ENCODE data around the gene CAMKMT. TPM values are rescaled to one million over a fixed set of nuclear protein-coding genes. Genes with fewer than 3 reads are reported as not detected.

Gene CAMKMT
- total RNA-seq, 2 experiments from 2014 or later, result 25.7 to 27.4 TPM

DNA sequence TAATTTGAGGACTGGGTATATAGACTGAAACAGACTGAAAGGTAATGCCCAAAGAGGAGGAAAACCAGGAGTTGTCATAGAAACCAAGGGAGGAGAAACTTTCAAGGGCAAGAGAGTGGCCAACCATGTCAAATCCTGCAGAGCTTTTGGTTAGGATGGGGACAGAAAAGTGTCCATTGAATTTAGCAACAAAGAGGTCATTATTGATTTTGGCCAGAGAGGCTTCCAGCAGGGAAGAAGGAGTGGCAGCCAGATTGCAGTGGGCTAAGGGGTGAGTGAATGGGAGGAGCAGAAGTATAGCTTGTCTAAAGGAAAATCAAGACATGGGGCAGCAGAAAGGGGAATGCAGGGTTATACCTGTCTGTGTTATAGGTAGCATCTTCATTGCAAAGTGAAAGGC, 194.0 kb downstream of the CAMKMT start:
- Histone ChIP-seq H3K4me2 (ENCODE audit: low read length) (no peak overlapping the region), H3K4me1 (ENCODE audit: insufficient read depth, low read length, poor library complexity, severe bottlenecking) (no peaks in the 10 kb centered on the region), H3K4me3 (ENCODE audit: low read depth, low read length, poor library complexity, severe bottlenecking) (no peak overlapping the region), H3K27ac (ENCODE audit: low read depth, low read length, poor library complexity, severe bottlenecking) (no peak overlapping the region), H3K9me3 (ENCODE audit: low read length) (no peaks in the 10 kb centered on the region), H3K9me2 (ENCODE audit: insufficient read depth, low read length) (no peaks in the 10 kb centered on the region), H4K20me1 (ENCODE audit: insufficient read depth, low read length) (no peaks in the 10 kb centered on the region), H3K79me2 (ENCODE audit: insufficient read depth, low read depth, low read length) (no peaks in the 10 kb centered on the region), H3K36me3 (ENCODE audit: insufficient read depth, low read length) (no peaks in the 10 kb centered on the region), H2AFZ (ENCODE audit: low read length) (no peak overlapping the region)
- ChIA-PET POLR2A (no interaction called here), CTCF (ENCODE audit: unreplicated experiment) (no interaction called here)
- no TSS peak for BruUV-seq (replicated peaks)
- DNase-seq (ENCODE audit: low spot score), result no peak
- no peak for TF ChIP-seq EZH2phosphoT487 (IDR thresholded peaks at IDR 0.05; ENCODE audit: borderline replicate concordance, low read depth, low read length)
- TF ChIP-seq, protein P1, sequence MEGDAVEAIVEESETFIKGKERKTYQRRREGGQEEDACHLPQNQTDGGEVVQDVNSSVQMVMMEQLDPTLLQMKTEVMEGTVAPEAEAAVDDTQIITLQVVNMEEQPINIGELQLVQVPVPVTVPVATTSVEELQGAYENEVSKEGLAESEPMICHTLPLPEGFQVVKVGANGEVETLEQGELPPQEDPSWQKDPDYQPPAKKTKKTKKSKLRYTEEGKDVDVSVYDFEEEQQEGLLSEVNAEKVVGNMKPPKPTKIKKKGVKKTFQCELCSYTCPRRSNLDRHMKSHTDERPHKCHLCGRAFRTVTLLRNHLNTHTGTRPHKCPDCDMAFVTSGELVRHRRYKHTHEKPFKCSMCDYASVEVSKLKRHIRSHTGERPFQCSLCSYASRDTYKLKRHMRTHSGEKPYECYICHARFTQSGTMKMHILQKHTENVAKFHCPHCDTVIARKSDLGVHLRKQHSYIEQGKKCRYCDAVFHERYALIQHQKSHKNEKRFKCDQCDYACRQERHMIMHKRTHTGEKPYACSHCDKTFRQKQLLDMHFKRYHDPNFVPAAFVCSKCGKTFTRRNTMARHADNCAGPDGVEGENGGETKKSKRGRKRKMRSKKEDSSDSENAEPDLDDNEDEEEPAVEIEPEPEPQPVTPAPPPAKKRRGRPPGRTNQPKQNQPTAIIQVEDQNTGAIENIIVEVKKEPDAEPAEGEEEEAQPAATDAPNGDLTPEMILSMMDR (conservative IDR thresholded peaks at IDR 0.05; ENCODE audit: low read length), result no peak
- intact Hi-C loops (cut with micrococcal nuclease; ENCODE audit: unreplicated experiment), result no loop called here

DNA sequence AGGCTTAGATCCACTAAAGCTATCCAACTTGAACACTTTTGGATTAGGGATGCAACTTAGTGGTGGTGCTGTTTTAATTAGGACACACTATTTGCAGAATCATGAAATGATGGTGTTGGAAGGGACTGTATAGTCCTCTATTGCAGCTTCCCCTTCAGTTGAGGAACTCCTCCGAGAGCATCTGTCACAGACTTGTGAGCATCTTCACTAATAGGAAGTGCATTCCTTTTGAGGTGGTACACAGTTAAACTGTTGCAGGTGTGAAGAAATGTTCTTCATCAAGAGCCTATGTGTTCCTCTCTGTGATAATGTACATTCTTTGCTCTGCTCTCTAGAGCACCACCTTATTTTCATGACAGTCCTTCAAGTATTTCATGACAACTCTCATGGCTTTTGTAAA, 197.4 kb downstream of the CAMKMT start:
- H2AFZ ChIP-seq (ENCODE audit: low read length), result no peak overlapping the region
- POLR2A ChIA-PET, result no interaction called here
- H3K79me2 ChIP-seq (ENCODE audit: insufficient read depth, low read depth, low read length), result no peaks in the 10 kb centered on the region
- CTCF ChIA-PET (ENCODE audit: unreplicated experiment), result no interaction called here
- DNase-seq (ENCODE audit: low spot score), result peak; percentile 55
- intact Hi-C loops (cut with micrococcal nuclease; ENCODE audit: unreplicated experiment), result no loop called here
- H3K9me2 ChIP-seq (ENCODE audit: insufficient read depth, low read length), result no peaks in the 10 kb centered on the region
- TF ChIP-seq, protein P1 (conservative IDR thresholded peaks at IDR 0.05; ENCODE audit: low read length), result no peak
- TF ChIP-seq EZH2phosphoT487 (IDR thresholded peaks at IDR 0.05; ENCODE audit: borderline replicate concordance, low read depth, low read length), result no peak
- H4K20me1 ChIP-seq (ENCODE audit: insufficient read depth, low read length), result no peaks in the 10 kb centered on the region
- no peaks in the 10 kb centered on the region for H3K4me1 ChIP-seq (ENCODE audit: insufficient read depth, low read length, poor library complexity, severe bottlenecking)
- H3K36me3 ChIP-seq (ENCODE audit: insufficient read depth, low read length), result no peaks in the 10 kb centered on the region
- H3K4me2 ChIP-seq (ENCODE audit: low read length), result no peak overlapping the region
- no peak overlapping the region for H3K4me3 ChIP-seq (ENCODE audit: low read depth, low read length, poor library complexity, severe bottlenecking)
- no TSS peak for BruUV-seq (replicated peaks)
- H3K9me3 ChIP-seq (ENCODE audit: low read length), result no peaks in the 10 kb centered on the region
- H3K27ac ChIP-seq (ENCODE audit: low read depth, low read length, poor library complexity, severe bottlenecking), result no peak overlapping the region

DNA sequence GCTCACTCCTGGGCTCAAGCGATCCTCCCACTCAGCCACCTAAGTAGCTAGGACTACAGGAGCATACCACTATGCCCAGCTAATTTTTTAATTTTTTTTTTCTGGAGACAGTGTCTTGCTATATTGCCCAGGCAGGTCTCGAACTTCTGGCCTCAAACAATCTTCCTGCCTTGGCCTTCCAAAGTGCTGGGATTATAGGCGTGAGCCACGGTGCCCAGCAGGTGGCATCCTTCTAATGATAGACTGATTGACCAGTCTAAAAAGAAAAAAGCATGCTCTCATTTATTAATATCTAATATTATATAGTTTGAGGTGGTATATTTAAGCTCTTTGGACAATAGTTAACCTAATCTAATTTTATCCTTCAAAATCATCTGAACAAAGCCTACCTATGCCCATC, 198.6 kb downstream of the CAMKMT start:
- Histone ChIP-seq H3K79me2 (ENCODE audit: insufficient read depth, low read depth, low read length) (no peaks in the 10 kb centered on the region), H2AFZ (ENCODE audit: low read length) (no peak overlapping the region), H3K36me3 (ENCODE audit: insufficient read depth, low read length) (no peaks in the 10 kb centered on the region), H3K27ac (ENCODE audit: low read depth, low read length, poor library complexity, severe bottlenecking) (no peak overlapping the region), H3K9me3 (ENCODE audit: low read length) (no peaks in the 10 kb centered on the region), H3K4me3 (ENCODE audit: low read depth, low read length, poor library complexity, severe bottlenecking) (no peak overlapping the region), H3K4me2 (ENCODE audit: low read length) (no peak overlapping the region), H3K4me1 (ENCODE audit: insufficient read depth, low read length, poor library complexity, severe bottlenecking) (no peaks in the 10 kb centered on the region), H4K20me1 (ENCODE audit: insufficient read depth, low read length) (no peaks in the 10 kb centered on the region), H3K9me2 (ENCODE audit: insufficient read depth, low read length) (no peaks in the 10 kb centered on the region)
- POLR2A ChIA-PET, result interaction anchor here (0.9 kb wide), 1 partner anchor 950 kb away, joined by 3 read pairs; no protein-coding TSS in a partner anchor
- intact Hi-C loops (cut with micrococcal nuclease; ENCODE audit: unreplicated experiment), result no loop called here
- CTCF ChIA-PET (ENCODE audit: unreplicated experiment), result no interaction called here
- no peak for TF ChIP-seq EZH2phosphoT487 (IDR thresholded peaks at IDR 0.05; ENCODE audit: borderline replicate concordance, low read depth, low read length)
- TF ChIP-seq, protein P1 (conservative IDR thresholded peaks at IDR 0.05; ENCODE audit: low read length), result peak; percentile 67
- no peak for DNase-seq (ENCODE audit: low spot score)
- BruUV-seq (replicated peaks), result no TSS peak
